ENCODE measurements around the gene HEPACAM. TPM values are rescaled to one million over a fixed set of nuclear protein-coding genes. Genes with fewer than 3 reads are reported as not detected.

Gene HEPACAM
- total RNA-seq, 6 experiments from 2014 or later = 0.31 TPM; not detected in 5

- Mint-ChIP-seq H3K27ac (no peak overlapping the region), H3K4me3 (no peak overlapping the region), H3K27me3 (ENCODE audit: insufficient read depth) (peaks cover 43% of the 10 kb centered on the region), H3K4me1 (ENCODE audit: low read depth) (peaks cover 7% of the 10 kb centered on the region), H3K36me3 (ENCODE audit: low read depth) (no peaks in the 10 kb centered on the region), H3K9me3 (no peaks in the 10 kb centered on the region)
- no peak for DNase-seq
- no peak for TF ChIP-seq CTCF (IDR thresholded peaks at IDR 0.05)
Observed at GRCh38 chr11:124873951-124874350, 61.9 kb downstream of the HEPACAM start.

GRCh38 chr11:124872741-124873140 lies 63.1 kb downstream of the HEPACAM start:
- TF ChIP-seq CTCF (IDR thresholded peaks at IDR 0.05) = no peak
- H3K9me3 Mint-ChIP-seq = no peaks in the 10 kb centered on the region
- peaks cover 51% of the 10 kb centered on the region for H3K27me3 Mint-ChIP-seq (ENCODE audit: insufficient read depth)
- H3K4me1 Mint-ChIP-seq (ENCODE audit: low read depth) = peaks cover 7% of the 10 kb centered on the region
- no peaks in the 10 kb centered on the region for H3K36me3 Mint-ChIP-seq (ENCODE audit: low read depth)
- DNase-seq = no peak
- no peak overlapping the region for H3K27ac Mint-ChIP-seq
- H3K4me3 Mint-ChIP-seq = no peak overlapping the region

GRCh38 chr11:124872280-124872679 lies 63.6 kb downstream of the HEPACAM start:
- H3K4me3 Mint-ChIP-seq = no peak overlapping the region
- H3K9me3 Mint-ChIP-seq = no peaks in the 10 kb centered on the region
- peaks cover 47% of the 10 kb centered on the region for H3K27me3 Mint-ChIP-seq (ENCODE audit: insufficient read depth)

GRCh38 chr11:124870430-124870829 lies 65.4 kb downstream of the HEPACAM start:
- no peak for TF ChIP-seq CTCF (IDR thresholded peaks at IDR 0.05)
- H3K27me3 Mint-ChIP-seq (ENCODE audit: insufficient read depth) = peaks cover 54% of the 10 kb centered on the region
- peaks cover 8% of the 10 kb centered on the region for H3K4me1 Mint-ChIP-seq (ENCODE audit: low read depth)
- no peak for DNase-seq
- no peaks in the 10 kb centered on the region for H3K36me3 Mint-ChIP-seq (ENCODE audit: low read depth)
- H3K9me3 Mint-ChIP-seq = no peaks in the 10 kb centered on the region
- H3K27ac Mint-ChIP-seq = no peak overlapping the region
- H3K4me3 Mint-ChIP-seq = no peak overlapping the region

More at GRCh38 chr11:124872280-124872679, 63.6 kb downstream of the HEPACAM start:
- TF ChIP-seq CTCF (IDR thresholded peaks at IDR 0.05) = no peak
- peaks cover 10% of the 10 kb centered on the region for H3K4me1 Mint-ChIP-seq (ENCODE audit: low read depth)
- DNase-seq = no peak
- H3K27ac Mint-ChIP-seq = no peak overlapping the region
- H3K36me3 Mint-ChIP-seq (ENCODE audit: low read depth) = no peaks in the 10 kb centered on the region

- H3K27me3 Mint-ChIP-seq (ENCODE audit: insufficient read depth) = peaks cover 56% of the 10 kb centered on the region
- DNase-seq = no peak
- TF ChIP-seq CTCF (IDR thresholded peaks at IDR 0.05) = no peak
- no peak overlapping the region for H3K4me3 Mint-ChIP-seq
- no peak overlapping the region for H3K27ac Mint-ChIP-seq
- no peaks in the 10 kb centered on the region for H3K9me3 Mint-ChIP-seq
- no peaks in the 10 kb centered on the region for H3K36me3 Mint-ChIP-seq (ENCODE audit: low read depth)
- peaks cover 6% of the 10 kb centered on the region for H3K4me1 Mint-ChIP-seq (ENCODE audit: low read depth)
Observed at GRCh38 chr11:124869856-124870387, 65.9 kb downstream of the HEPACAM start.

- no peaks in the 10 kb centered on the region for H3K9me3 Mint-ChIP-seq
- no peak for TF ChIP-seq CTCF (IDR thresholded peaks at IDR 0.05)
- DNase-seq = no peak
- peaks cover 6% of the 10 kb centered on the region for H3K4me1 Mint-ChIP-seq (ENCODE audit: low read depth)
- H3K4me3 Mint-ChIP-seq = no peak overlapping the region
- peaks cover 62% of the 10 kb centered on the region for H3K27me3 Mint-ChIP-seq (ENCODE audit: insufficient read depth)
- no peaks in the 10 kb centered on the region for H3K36me3 Mint-ChIP-seq (ENCODE audit: low read depth)
- H3K27ac Mint-ChIP-seq = no peak overlapping the region
Observed at GRCh38 chr11:124869331-124869730, 66.5 kb downstream of the HEPACAM start.
